Astrocyte of the cerebellum (primary cell): ENCODE measurements around the gene DNAH11.

Source experiments
- DNase-seq: peaks from one replicate; pipeline ENCODE4 v3.0.0-alpha.2; 2011; ENCODE audit warnings: low read depth
- H3K4me3 ChIP-seq: 2 replicates; pipeline ENCODE4 v1.5.1; 2011; ENCODE audit warnings: mild to moderate bottlenecking, low read depth, low read length, moderate library complexity
- in situ Hi-C: cut with HindIII; loops from 2 replicates; pipeline ENCODE4 v1.10.0; 2017; ENCODE audit warnings: low sequenced_read_pairs
- TF ChIP-seq, protein P1 (sequence below): IDR thresholded peaks from 2 replicates; pipeline ENCODE4 v1.5.1; 2012; ENCODE audit warnings: low read length, low read depth, moderate library complexity, mild to moderate bottlenecking; ENCODE audit errors: missing control alignments

The DNAH11 gene

DNA sequence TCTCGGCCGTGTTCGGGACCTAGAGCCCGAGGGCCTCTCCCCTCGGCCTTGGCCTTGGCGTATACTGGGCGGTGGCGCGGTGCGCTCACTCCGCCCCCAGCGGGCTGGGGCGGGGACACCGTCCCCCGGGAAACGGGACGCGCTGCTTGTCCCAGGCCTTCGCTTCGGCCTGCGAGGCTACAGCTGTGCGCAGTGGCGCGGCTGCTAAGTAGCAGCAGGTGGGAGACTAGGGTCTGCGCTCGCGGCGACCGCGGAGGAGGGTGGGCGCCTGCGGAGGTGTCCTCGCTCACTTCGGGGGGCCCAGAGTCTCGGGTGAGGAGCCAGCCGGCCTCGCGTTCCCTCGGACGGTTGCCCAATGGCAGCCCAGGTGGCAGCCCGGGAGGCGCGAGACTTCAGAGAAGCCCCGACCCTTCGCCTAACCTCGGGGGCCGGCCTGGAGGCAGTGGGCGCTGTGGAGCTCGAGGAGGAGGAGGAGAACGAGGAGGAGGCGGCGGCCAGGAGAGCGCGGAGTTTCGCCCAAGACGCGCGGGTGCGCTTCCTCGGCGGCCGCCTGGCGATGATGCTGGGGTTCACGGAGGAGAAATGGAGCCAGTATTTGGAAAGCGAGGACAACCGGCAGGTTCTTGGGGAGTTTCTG lies at the start of gene DNAH11:
DNAH11 (plus strand) TSS at position 149 of the 637 bp plus-strand sequence; CDS start at position 356, 207 bp downstream.
- no peak for DNase-seq
- TF ChIP-seq, protein P1, sequence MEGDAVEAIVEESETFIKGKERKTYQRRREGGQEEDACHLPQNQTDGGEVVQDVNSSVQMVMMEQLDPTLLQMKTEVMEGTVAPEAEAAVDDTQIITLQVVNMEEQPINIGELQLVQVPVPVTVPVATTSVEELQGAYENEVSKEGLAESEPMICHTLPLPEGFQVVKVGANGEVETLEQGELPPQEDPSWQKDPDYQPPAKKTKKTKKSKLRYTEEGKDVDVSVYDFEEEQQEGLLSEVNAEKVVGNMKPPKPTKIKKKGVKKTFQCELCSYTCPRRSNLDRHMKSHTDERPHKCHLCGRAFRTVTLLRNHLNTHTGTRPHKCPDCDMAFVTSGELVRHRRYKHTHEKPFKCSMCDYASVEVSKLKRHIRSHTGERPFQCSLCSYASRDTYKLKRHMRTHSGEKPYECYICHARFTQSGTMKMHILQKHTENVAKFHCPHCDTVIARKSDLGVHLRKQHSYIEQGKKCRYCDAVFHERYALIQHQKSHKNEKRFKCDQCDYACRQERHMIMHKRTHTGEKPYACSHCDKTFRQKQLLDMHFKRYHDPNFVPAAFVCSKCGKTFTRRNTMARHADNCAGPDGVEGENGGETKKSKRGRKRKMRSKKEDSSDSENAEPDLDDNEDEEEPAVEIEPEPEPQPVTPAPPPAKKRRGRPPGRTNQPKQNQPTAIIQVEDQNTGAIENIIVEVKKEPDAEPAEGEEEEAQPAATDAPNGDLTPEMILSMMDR: no peak

GRCh38 chr7:21495731-21496130 lies 47.1 kb upstream of the DNAH11 start:
- TF ChIP-seq, protein P1: no peak
- DNase-seq: no peak
- H3K4me3 ChIP-seq: no peak overlapping the region
- in situ Hi-C loops: no loop called here

More for the DNA sequence above, at the start of gene DNAH11:
- in situ Hi-C loops: no loop called here
- peak within 1 kb of the TSS; percentile 53 for H3K4me3 ChIP-seq

- no peak overlapping the region for H3K4me3 ChIP-seq
- no peak for DNase-seq
- in situ Hi-C loops: no loop called here
- TF ChIP-seq, protein P1: peak; percentile 40
These were observed 45.8 kb upstream of the DNAH11 start for GRCh38 chr7:21497072-21497471.

DNA sequence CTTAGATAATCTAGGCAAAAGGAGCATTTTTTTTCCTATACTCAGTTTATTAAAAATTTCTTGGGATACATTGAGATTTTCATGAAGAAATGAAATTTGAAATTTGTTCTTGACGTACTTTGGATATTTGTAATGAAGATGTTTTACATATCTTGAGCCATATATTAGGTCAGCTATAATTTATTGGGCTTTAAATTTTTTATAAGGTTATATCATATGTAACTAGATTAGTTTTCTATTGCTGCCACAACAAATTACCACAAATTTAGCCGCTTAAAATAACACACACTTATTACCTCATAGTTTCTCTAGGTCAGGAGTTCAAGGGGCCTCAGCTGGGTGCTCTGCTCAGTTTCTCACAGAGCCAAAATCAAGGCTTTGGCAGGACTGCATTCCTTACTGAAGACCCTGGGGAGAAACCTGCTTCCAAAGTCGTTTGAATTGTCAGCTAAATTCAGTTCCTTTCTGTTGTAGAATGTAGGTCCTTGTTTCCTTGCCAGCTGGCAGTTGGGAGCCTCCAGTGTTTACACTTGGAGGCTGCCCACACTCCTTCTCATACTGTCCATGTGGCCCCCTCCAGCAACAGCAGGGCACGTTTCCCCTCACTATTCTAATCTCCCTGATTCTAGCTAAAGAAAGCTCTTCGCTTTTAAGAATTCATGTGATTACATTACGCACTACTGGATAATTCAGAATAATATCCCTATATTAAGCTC lies 42.6 kb upstream of the DNAH11 start:
- no peak for DNase-seq
- in situ Hi-C loops: no loop called here
- H3K4me3 ChIP-seq: no peak overlapping the region
- TF ChIP-seq, protein P1: no peak

DNA sequence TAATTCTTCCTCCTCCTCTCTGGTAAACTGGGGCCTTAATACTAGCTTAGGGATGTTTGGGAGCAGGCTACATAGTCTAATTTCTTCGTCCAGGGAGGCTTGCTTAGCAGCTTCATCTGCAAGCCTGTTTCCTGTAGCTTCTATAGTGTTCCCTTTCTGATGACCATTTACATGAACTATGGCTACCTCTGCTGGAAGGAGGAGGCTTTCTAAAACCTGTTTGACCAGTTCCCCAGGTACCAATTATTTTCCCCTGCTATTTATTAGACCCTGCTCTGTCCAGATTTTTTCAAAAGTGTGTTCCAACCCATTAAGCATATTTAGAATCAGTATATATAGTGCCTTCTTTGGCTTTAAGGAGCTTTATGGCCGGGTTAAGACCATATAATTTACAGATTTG lies 38.8 kb upstream of the DNAH11 start:
- DNase-seq: no peak
- TF ChIP-seq, protein P1: no peak
- in situ Hi-C loops: no loop called here
- H3K4me3 ChIP-seq: no peak overlapping the region

- no peak for DNase-seq
- in situ Hi-C loops: no loop called here
- H3K4me3 ChIP-seq: no peak overlapping the region
- TF ChIP-seq, protein P1: peak; percentile 62
These were observed 35.1 kb upstream of the DNAH11 start for GRCh38 chr7:21507627-21508343.
